IMR-90 (cell line): Measurements from ENCODE around the gene PRELP. TPM values are rescaled to one million over a fixed set of nuclear protein-coding genes. Genes with fewer than 3 reads are reported as not detected.
A peak's percentile ranks its signal among the peaks of the same experiment; 100 is the strongest.

Experiments
- ATAC-seq: fragments of 200-7000 bp; cut with Tn5 transposase; 2 replicates; pipeline ENCODE4 v1.9.1; 2020; ENCODE audit warnings: low read depth, mild to moderate bottlenecking, moderate library complexity
- BruUV-seq: library from RNA; stranded (reverse); fragments of 400-500 nt; replicated peaks from 2 replicates; lab custom pipeline; 2021; lab: Mats Ljungman, UMichigan
- CTCF ChIA-PET: fragments of 300-600 bp; formaldehyde crosslinking; extraction: SDS; loops from one replicate; lab custom pipeline; 2021; ENCODE audit warnings: antibody characterized with exemption; lab: Yijun Ruan, JAX
- POLR2A ChIA-PET: fragments of 300-600 bp; sonication (Branson Sonifier 250); formaldehyde crosslinking; loops from one replicate; lab custom pipeline; 2022; ENCODE audit warnings: antibody characterized with exemption; ENCODE audit not compliant: unreplicated experiment; lab: Charles Lee
- DNase-seq: peaks from one replicate; pipeline ENCODE4 v3.0.0; 2013
- H2AFZ ChIP-seq: replicated peaks from 2 replicates; pipeline ENCODE3; 2013; ENCODE audit warnings: low read length, mild to moderate bottlenecking; ENCODE audit not compliant: poor library complexity
- H2AK5ac ChIP-seq: 2 replicates; pipeline ENCODE4 v1.6.1; 2013; ENCODE audit warnings: low read depth, low read length, inconsistent platforms
- H2AK9ac ChIP-seq: replicated peaks from 2 replicates; pipeline ENCODE3; 2013; ENCODE audit warnings: mild to moderate bottlenecking, low read depth, low read length, moderate library complexity; ENCODE audit not compliant: poor library complexity
- H2BK120ac ChIP-seq: 2 replicates; pipeline ENCODE4 v1.6.1; 2013; ENCODE audit warnings: low read depth, low read length, inconsistent platforms
- H2BK15ac ChIP-seq: 3 replicates; pipeline ENCODE4 v1.6.1; 2013; ENCODE audit warnings: low read depth, low read length, inconsistent platforms
- H2BK20ac ChIP-seq: 2 replicates; pipeline ENCODE4 v1.6.1; 2013; ENCODE audit warnings: low read depth, mild to moderate bottlenecking, inconsistent platforms, low read length, moderate library complexity
- H2BK5ac ChIP-seq: 2 replicates; pipeline ENCODE4 v1.6.1; 2013; ENCODE audit warnings: mild to moderate bottlenecking, low read depth, low read length, inconsistent platforms; ENCODE audit not compliant: poor library complexity, severe bottlenecking
- H3K14ac ChIP-seq: replicated peaks from 2 replicates; pipeline ENCODE4 v1.6.1; 2013; ENCODE audit warnings: low read depth, low read length, inconsistent platforms
- H3K18ac ChIP-seq: 2 replicates; pipeline ENCODE4 v1.6.1; 2013; ENCODE audit warnings: low read depth, low read length, control low read depth
- H3K23ac ChIP-seq: 2 replicates; pipeline ENCODE4 v1.6.1; 2013; ENCODE audit warnings: low read depth, low read length, inconsistent platforms
- H3K27ac ChIP-seq: 2 replicates; pipeline ENCODE4 v1.5.1; 2013; ENCODE audit warnings: mild to moderate bottlenecking, control low read depth, low read length; ENCODE audit not compliant: insufficient read depth
- H3K27me3 ChIP-seq: 2 replicates; pipeline ENCODE4 v1.6.1; 2013; ENCODE audit warnings: low read length; ENCODE audit not compliant: control insufficient read depth, insufficient read depth
- H3K36me3 ChIP-seq: 2 replicates; pipeline ENCODE4 v1.6.1; 2013; ENCODE audit warnings: low read length, mixed read lengths; ENCODE audit not compliant: control insufficient read depth, insufficient read depth
- H3K4ac ChIP-seq: 2 replicates; pipeline ENCODE4 v1.6.1; 2013; ENCODE audit warnings: low read depth, low read length, inconsistent platforms
- H3K4me1 ChIP-seq: 2 replicates; pipeline ENCODE4 v1.6.1; 2013; ENCODE audit warnings: low read length, mixed read lengths; ENCODE audit not compliant: control insufficient read depth, insufficient read depth
- H3K4me2 ChIP-seq: 2 replicates; pipeline ENCODE4 v1.6.1; 2013; ENCODE audit warnings: low read depth, mild to moderate bottlenecking, control low read depth, low read length, moderate library complexity
- H3K4me3 ChIP-seq: 2 replicates; pipeline ENCODE4 v1.5.1; 2013; ENCODE audit warnings: low read depth, mild to moderate bottlenecking, control low read depth, low read length, moderate library complexity; ENCODE audit not compliant: insufficient read depth
- H3K56ac ChIP-seq: 2 replicates; pipeline ENCODE4 v1.6.1; 2013; ENCODE audit warnings: low read length, inconsistent platforms; ENCODE audit not compliant: insufficient read depth; ENCODE audit errors: extremely low read depth
- H3K79me1 ChIP-seq, 2 experiments: 2 replicates each; pipeline ENCODE4 v1.6.1; 2013; ENCODE audit warnings: low read length in 2 of 2, inconsistent platforms in 1 of 2, low read depth in 1 of 2
- H3K9ac ChIP-seq: 2 replicates; pipeline ENCODE4 v1.6.1; 2013; ENCODE audit warnings: low read depth, low read length, control low read depth
- H3K9me1 ChIP-seq: 2 replicates; pipeline ENCODE4 v1.6.1; 2013; ENCODE audit warnings: low read length, inconsistent platforms; ENCODE audit not compliant: insufficient read depth
- H3K9me3 ChIP-seq: 2 replicates; pipeline ENCODE4 v1.6.1; 2013; ENCODE audit warnings: low read length; ENCODE audit not compliant: control insufficient read depth, insufficient read depth
- H4K20me1 ChIP-seq: 2 replicates; pipeline ENCODE4 v1.6.1; 2013; ENCODE audit warnings: low read length, inconsistent platforms; ENCODE audit not compliant: insufficient read depth
- H4K5ac ChIP-seq: 2 replicates; pipeline ENCODE4 v1.6.1; 2013; ENCODE audit warnings: mild to moderate bottlenecking, low read depth, low read length, control low read depth
- H4K8ac ChIP-seq, 2 experiments: 2 replicates each; pipeline ENCODE4 v1.6.1; 2013; ENCODE audit warnings: low read depth in 2 of 2, low read length in 2 of 2, control low read depth in 1 of 2, inconsistent platforms in 1 of 2
- H4K91ac ChIP-seq: 2 replicates; pipeline ENCODE4 v1.6.1; 2013; ENCODE audit warnings: low read depth, low read length, inconsistent platforms; ENCODE audit not compliant: insufficient read depth
- CEBPB ChIP-seq: IDR thresholded peaks from 2 replicates; pipeline ENCODE4 v1.6.1; 2012; ENCODE audit warnings: low read depth, low read length, improper control_type of control experiment
- MAZ ChIP-seq: IDR thresholded peaks from 2 replicates; pipeline ENCODE4 v1.6.1; 2012; ENCODE audit warnings: low read depth, mild to moderate bottlenecking, low read length, improper control_type of control experiment, moderate library complexity, borderline replicate concordance
- NFE2L2 ChIP-seq: fragments of 150-350 bp; IDR thresholded peaks from 2 replicates; pipeline ENCODE4 v1.6.1; 2016; ENCODE audit warnings: low read depth, mild to moderate bottlenecking, low read length
- WGBS, 2 experiments: methylation state at CpG; one replicate each; pipeline versions ENCODE4 v1.1.5 to v1.1.7; 2013; ENCODE audit warnings: missing lambda C conversion rate in 2 of 2; ENCODE audit not compliant: insufficient read length in 1 of 2; ENCODE audit errors: extremely low coverage in 2 of 2; 5-methylcytosine and 5-hydroxymethylcytosine counted together
- dilution Hi-C: fragments of 300-500 bp; cut with HindIII; formaldehyde crosslinking; loops from one replicate; pipeline ENCODE4 v1.14.3; 2018; ENCODE audit warnings: low sequenced_read_pairs; ENCODE audit not compliant: unreplicated experiment
- in situ Hi-C: fragments of 300-500 bp; cut with MboI; formaldehyde crosslinking; loops from 3 replicates; pipeline ENCODE4 v1.14.3; 2019; ENCODE audit warnings: low sequenced_read_pairs, inconsistent platforms, mixed read lengths
- intact Hi-C: fragments of 100-400 bp; cut with micrococcal nuclease; formaldehyde crosslinking; loops from 2 replicates; pipeline ENCODE4 v1.10.0; 2022
- polyA plus RNA-seq, 3 experiments: library from polyadenylated mRNA; depleted of rRNA; stranded (reverse); fragments of >200 nt; gene quantifications; 2 replicates each; pipeline ENCODE4 v1.2.3, GENCODE V29; 2012; ENCODE audit warnings: low replicate concordance in 1 of 3
- total RNA-seq: library from RNA; depleted of rRNA; stranded (reverse); fragments of >200 nt; gene quantifications from 2 replicates; pipeline ENCODE4 v1.2.3, GENCODE V29; 2012

PRELP gene
- total and polyA plus RNA-seq, 2 of the 4 experiments (the other 2 are of a cell fraction): 0.56 TPM; not detected in 1

- H3K4me1 ChIP-seq: peaks cover under 1% of the 10 kb centered on the region; the same call in 1 of the 2 replicates
- in situ Hi-C loops: no loop called here
Measured at GRCh38 chr1:203528976-203529835, 53.6 kb downstream of the PRELP start.

More at GRCh38 chr1:203528976-203529835, 53.6 kb downstream of the PRELP start:
- no peak overlapping the region for H3K27ac ChIP-seq
- no peak overlapping the region for H2AFZ ChIP-seq
- peak overlapping the region; percentile 46; the same call in 1 of the 2 replicates for H2BK20ac ChIP-seq
- no TSS peak for BruUV-seq
- TF ChIP-seq NFE2L2: no peak
- TF ChIP-seq CEBPB: no peak
- TF ChIP-seq MAZ: no peak
- H2BK120ac ChIP-seq: 0 out of 2 replicates have a peak overlapping the region, but pooled peaks have one; percentile 4
- H3K79me1 ChIP-seq: no peaks in the 10 kb centered on the region
- H3K14ac ChIP-seq: no peak overlapping the region; the same call in 1 of the 2 replicates
- H3K23ac ChIP-seq: no peak overlapping the region
- no peak overlapping the region for H4K5ac ChIP-seq
- ATAC-seq (no peak), DNase-seq (no peak)
- no peaks in the 10 kb centered on the region for H3K36me3 ChIP-seq
- H3K9me3 ChIP-seq: no peaks in the 10 kb centered on the region
- dilution Hi-C loops: no loop called here
- H3K4me3 ChIP-seq: no peak overlapping the region
- H3K9me1 ChIP-seq: peaks cover 12% of the 10 kb centered on the region
- H2AK5ac ChIP-seq: 0 out of 2 replicates have a peak overlapping the region, but pooled peaks have one; percentile 46
- H3K9ac ChIP-seq: no peak overlapping the region
- H4K91ac ChIP-seq: no peak overlapping the region
- H3K56ac ChIP-seq: no peak overlapping the region
- 59% methylated on average over 3 of the region's 6 CpGs; no CpG with 5 or more reads in 1 of the 2 experiments for WGBS, 2 experiments
- no peak overlapping the region for H2AK9ac ChIP-seq
- H3K27me3 ChIP-seq: no peaks in the 10 kb centered on the region
- intact Hi-C loops: no loop called here
- H4K8ac ChIP-seq: no peak overlapping the region; a peak in 1 of 4 replicates
- no peak overlapping the region for H3K18ac ChIP-seq
- no peak overlapping the region for H3K4me2 ChIP-seq
- peak overlapping the region; percentile 47; the same call in 1 of the 2 replicates for H3K4ac ChIP-seq
- CTCF ChIA-PET: no interaction called here
- no peak overlapping the region for H2BK15ac ChIP-seq
- H4K20me1 ChIP-seq: no peaks in the 10 kb centered on the region
- no peak overlapping the region for H2BK5ac ChIP-seq
- POLR2A ChIA-PET: no interaction called here
